HepG2 (cell line): ENCODE data around the gene VWCE.

Source experiments
- CTCF ChIP-seq: sonication (generic); formaldehyde crosslinking; IDR thresholded peaks from 2 replicates; pipeline ENCODE4 v1.5.0; 2020; ENCODE audit warnings: mild to moderate bottlenecking, missing genetic modification reagents, moderate library complexity
- EP300 ChIP-seq, 3 experiments: sonication (generic) in 1 of 3; formaldehyde crosslinking in 1 of 3; IDR thresholded peaks; 2 replicates each; pipeline versions ENCODE4 v1.5.1 to v1.6.1; 2011 to 2020; ENCODE audit warnings: low read depth in 2 of 3, low read length in 2 of 3, borderline replicate concordance in 1 of 3, improper control_type of control experiment in 1 of 3, mild to moderate bottlenecking in 1 of 3, missing genetic modification reagents in 1 of 3, moderate library complexity in 1 of 3
- GTF2F1 ChIP-seq: fragments of 150-350 bp; IDR thresholded peaks from 2 replicates; pipeline ENCODE4 v1.6.1; 2014; ENCODE audit warnings: low read length
- POLR2A ChIP-seq, 2 experiments: IDR thresholded peaks; 2 replicates each; pipeline ENCODE4 v1.6.1; 2011; ENCODE audit warnings: low read depth in 2 of 2, low read length in 2 of 2, mild to moderate bottlenecking in 1 of 2, moderate library complexity in 1 of 2; ENCODE audit not compliant: insufficient read depth in 1 of 2
- SMARCC2 ChIP-seq: fragments of 450-650 bp; IDR thresholded peaks from 2 replicates; pipeline ENCODE4 v1.6.1; 2017; ENCODE audit warnings: antibody characterized with exemption, mild to moderate bottlenecking
- STAT6 ChIP-seq: sonication (generic); formaldehyde crosslinking; IDR thresholded peaks from 2 replicates; pipeline ENCODE4 v1.4.0; 2020; ENCODE audit warnings: missing genetic modification reagents, mild to moderate bottlenecking, borderline replicate concordance
- TFAP4 ChIP-seq: sonication (generic); IDR thresholded peaks from 2 replicates; pipeline ENCODE4 v1.6.1; 2016; ENCODE audit warnings: low read depth, borderline replicate concordance
- ZC3H13 ChIP-seq: sonication (generic); formaldehyde crosslinking; IDR thresholded peaks from 2 replicates; pipeline ENCODE4 v1.8.1; 2023; ENCODE audit warnings: mild to moderate bottlenecking, missing genetic modification reagents, moderate library complexity
- ZNF350 ChIP-seq: sonication (generic); formaldehyde crosslinking; IDR thresholded peaks from 2 replicates; pipeline ENCODE4 v1.4.0; 2020; ENCODE audit warnings: mild to moderate bottlenecking, low read depth, missing genetic modification reagents, borderline replicate concordance
- ZNF546 ChIP-seq: sonication (generic); formaldehyde crosslinking; conservative IDR thresholded peaks from 2 replicates; pipeline ENCODE4 v1.8.1; 2023; ENCODE audit warnings: mild to moderate bottlenecking, missing genetic modification reagents
- TF ChIP-seq, protein P1 (sequence below): conservative IDR thresholded peaks from 2 replicates; pipeline ENCODE4 v1.6.1; 2018; ENCODE audit warnings: missing genetic modification reagents
- TF ChIP-seq, protein P2 (sequence below): sonication (generic); formaldehyde crosslinking; IDR thresholded peaks from 2 replicates; pipeline ENCODE4 v1.4.0; 2020; ENCODE audit warnings: mild to moderate bottlenecking, low read depth, missing genetic modification reagents

DNA sequence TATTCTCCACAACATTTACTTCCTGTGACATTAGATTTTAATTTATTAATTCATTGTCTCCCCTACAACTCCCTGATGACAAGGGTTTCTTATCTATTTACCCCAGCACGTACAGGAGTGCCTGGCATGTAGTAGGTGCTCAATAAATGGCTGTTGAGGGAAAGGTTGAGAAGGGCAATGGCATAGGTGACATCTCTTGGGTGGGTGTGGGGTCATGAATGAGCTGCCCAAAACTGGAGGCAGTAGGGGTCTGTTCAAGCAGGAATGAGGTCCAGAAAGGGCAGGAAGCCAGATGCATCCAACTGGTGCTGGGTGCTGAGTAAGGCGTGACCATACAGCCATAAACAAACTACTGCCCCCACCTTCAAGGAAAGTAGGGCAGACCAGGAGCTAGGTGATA is 2.8 kb downstream of the VWCE start:
- no peak for TF ChIP-seq CTCF (CRISPR knock-in tag)
- no peak for TF ChIP-seq TFAP4
- no peak for TF ChIP-seq STAT6 (CRISPR knock-in tag)
- TF ChIP-seq, protein P1, sequence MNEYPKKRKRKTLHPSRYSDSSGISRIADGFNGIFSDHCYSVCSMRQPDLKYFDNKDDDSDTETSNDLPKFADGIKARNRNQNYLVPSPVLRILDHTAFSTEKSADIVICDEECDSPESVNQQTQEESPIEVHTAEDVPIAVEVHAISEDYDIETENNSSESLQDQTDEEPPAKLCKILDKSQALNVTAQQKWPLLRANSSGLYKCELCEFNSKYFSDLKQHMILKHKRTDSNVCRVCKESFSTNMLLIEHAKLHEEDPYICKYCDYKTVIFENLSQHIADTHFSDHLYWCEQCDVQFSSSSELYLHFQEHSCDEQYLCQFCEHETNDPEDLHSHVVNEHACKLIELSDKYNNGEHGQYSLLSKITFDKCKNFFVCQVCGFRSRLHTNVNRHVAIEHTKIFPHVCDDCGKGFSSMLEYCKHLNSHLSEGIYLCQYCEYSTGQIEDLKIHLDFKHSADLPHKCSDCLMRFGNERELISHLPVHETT, result no peak
- TF ChIP-seq ZC3H13, result no peak
- TF ChIP-seq SMARCC2, result no peak
- TF ChIP-seq POLR2A (IDR thresholded peaks at IDR 0.05; ENCODE audit: insufficient read depth in 1 of 2, low read depth in 2 of 2, low read length in 2 of 2), result no peak
- TF ChIP-seq, protein P2, sequence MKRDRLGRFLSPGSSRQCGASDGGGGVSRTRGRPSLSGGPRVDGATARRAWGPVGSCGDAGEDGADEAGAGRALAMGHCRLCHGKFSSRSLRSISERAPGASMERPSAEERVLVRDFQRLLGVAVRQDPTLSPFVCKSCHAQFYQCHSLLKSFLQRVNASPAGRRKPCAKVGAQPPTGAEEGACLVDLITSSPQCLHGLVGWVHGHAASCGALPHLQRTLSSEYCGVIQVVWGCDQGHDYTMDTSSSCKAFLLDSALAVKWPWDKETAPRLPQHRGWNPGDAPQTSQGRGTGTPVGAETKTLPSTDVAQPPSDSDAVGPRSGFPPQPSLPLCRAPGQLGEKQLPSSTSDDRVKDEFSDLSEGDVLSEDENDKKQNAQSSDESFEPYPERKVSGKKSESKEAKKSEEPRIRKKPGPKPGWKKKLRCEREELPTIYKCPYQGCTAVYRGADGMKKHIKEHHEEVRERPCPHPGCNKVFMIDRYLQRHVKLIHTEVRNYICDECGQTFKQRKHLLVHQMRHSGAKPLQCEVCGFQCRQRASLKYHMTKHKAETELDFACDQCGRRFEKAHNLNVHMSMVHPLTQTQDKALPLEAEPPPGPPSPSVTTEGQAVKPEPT, result no peak
- TF ChIP-seq ZNF546 (CRISPR knock-in tag), result no peak
- no peak for TF ChIP-seq GTF2F1
- TF ChIP-seq EP300 (IDR thresholded peaks at IDR 0.05; ENCODE audit: low read depth in 2 of 2, low read length in 2 of 2), result no peak
- no peak for TF ChIP-seq EP300 (CRISPR knock-in tag; IDR thresholded peaks at IDR 0.05; ENCODE audit: borderline replicate concordance)
- no peak for TF ChIP-seq ZNF350
